Stomach (tissue), 9 donors: Measurements from ENCODE around the gene EBF3. TPM values are rescaled to one million over a fixed set of nuclear protein-coding genes. Genes with fewer than 3 reads are reported as not detected.

Experiments
- DNase-seq, 2 donors: peaks; one replicate each; pipeline versions ENCODE4 v3.0.0 to v3.0.0-alpha.2; 2013 to 2019
- H3K27ac ChIP-seq, 5 donors: fragments of 200-600 bp in 4 of 5; sonication (generic) in 4 of 5; one replicate each; pipeline ENCODE4 v1.5.1; 2013 to 2019; ENCODE audit warnings: mild to moderate bottlenecking in 1 of 5, moderate library complexity in 1 of 5
- H3K27me3 ChIP-seq, 3 donors: fragments of 200-600 bp; sonication (generic); one replicate each; pipeline ENCODE4 v1.5.1; 2017 to 2019; ENCODE audit warnings: mixed run types in 1 of 3
- H3K36me3 ChIP-seq, 4 donors: fragments of 200-600 bp; sonication (generic); 1 replicate in 3 of 4; 2 replicates in 1 of 4; pipeline ENCODE4 v1.5.1; 2016 to 2019
- H3K4me1 ChIP-seq, 4 donors: fragments of 200-600 bp; sonication (generic); one replicate each; pipeline ENCODE4 v1.5.1; 2016 to 2019
- H3K4me3 ChIP-seq, 4 donors: fragments of 200-600 bp; sonication (generic) in 3 of 4; one replicate each; pipeline ENCODE4 v1.5.1; 2016 to 2019; ENCODE audit warnings: mild to moderate bottlenecking in 1 of 4
- H3K9me3 ChIP-seq, 4 donors: fragments of 200-600 bp; sonication (generic); one replicate each; pipeline ENCODE4 v1.5.1; 2016 to 2019
- EP300 ChIP-seq: sonication (generic); formaldehyde crosslinking; IDR thresholded peaks from one replicate; pipeline ENCODE4 v1.6.1; 2017; ENCODE audit warnings: antibody characterized with exemption
- POLR2A ChIP-seq, 4 donors: fragments of 450-650 bp; IDR thresholded peaks; one replicate each; pipeline ENCODE4 v1.6.1; 2016; ENCODE audit warnings: antibody characterized with exemption in 4 of 4, control low read depth in 2 of 4, mild to moderate bottlenecking in 1 of 4, moderate library complexity in 1 of 4
- POLR2AphosphoS5 ChIP-seq, 3 donors: sonication (generic); formaldehyde crosslinking; IDR thresholded peaks; one replicate each; pipeline ENCODE4 v1.6.1; 2016; ENCODE audit warnings: antibody characterized with exemption in 3 of 3
- WGBS, 5 donors: extraction: QIAGEN DNeasy Blood & Tissue Kit in 3 of 5; methylation state at CpG; one replicate each; pipeline versions ENCODE4 v1.1.5 to v1.1.7; 2013 to 2018; 5-methylcytosine and 5-hydroxymethylcytosine counted together
- intact Hi-C: fragments of 100-400 bp; cut with DNase I; formaldehyde crosslinking; loops from one replicate; pipeline ENCODE4 v1.15.1; 2023; ENCODE audit warnings: low total_unique reads
- polyA plus RNA-seq, 3 donors: library from polyadenylated mRNA; stranded (reverse); fragments of 200-250 nt; gene quantifications; one replicate each; pipeline ENCODE4 v1.2.3, GENCODE V29; 2013
- total RNA-seq, 5 donors: library from RNA; depleted of rRNA; stranded (reverse); fragments of >200 nt; gene quantifications; one replicate each; pipeline versions ENCODE4 v1.1.0 to v1.2.3, GENCODE V29; 2014 to 2016
- TF ChIP-seq, protein P1 (sequence below), 7 experiments: fragments of 450-650 bp in 4 of 7; fragments of 200-600 bp in 3 of 7; sonication (generic) in 3 of 7; IDR thresholded peaks; one replicate each; pipeline ENCODE4 v1.5.1; 2016 to 2019; ENCODE audit warnings: antibody characterized with exemption in 7 of 7, control low read depth in 2 of 7, mild to moderate bottlenecking in 1 of 7
- donor health status: healthy with polysubstance abuse.
- donor health status: Bipolar disorder and iron deficiency.
- donor health status: healthy.

EBF3 gene
- total and polyA plus RNA-seq, 8 donors, result 0.19 to 7.3 (median 0.58) TPM; not detected in 3

DNA sequence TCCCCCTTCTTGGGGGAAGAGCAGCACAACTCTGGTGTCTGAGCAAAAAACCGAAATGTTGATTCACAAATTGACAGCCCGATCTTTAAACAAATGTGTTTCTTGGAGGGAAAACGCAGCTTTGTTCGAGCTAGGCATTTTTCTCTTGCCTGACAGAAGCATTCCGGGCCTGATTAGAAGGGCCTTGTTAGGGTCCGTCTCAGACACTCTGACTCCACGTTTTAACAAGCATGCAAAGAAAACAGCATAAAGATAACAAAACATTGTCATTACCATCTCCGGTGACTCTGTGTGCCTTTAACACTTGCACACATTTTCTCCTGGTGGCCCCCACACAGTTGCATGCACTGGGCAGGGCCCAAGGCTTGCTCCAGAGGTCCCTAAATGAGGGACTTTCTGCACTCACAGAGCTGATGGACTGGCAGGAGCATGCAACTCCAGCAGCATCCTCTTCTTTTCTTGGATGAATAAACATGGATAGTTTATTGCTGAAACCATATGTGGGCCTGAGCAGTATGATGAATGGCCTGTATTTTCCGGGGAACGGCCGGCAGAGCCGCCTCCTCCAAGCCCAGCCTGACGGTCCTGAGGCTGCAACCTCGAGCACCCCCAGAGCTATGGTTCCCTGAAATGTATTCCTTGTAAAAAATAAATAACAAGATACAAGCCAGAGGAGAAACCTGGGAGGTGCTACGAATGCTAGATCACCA lies 50.9 kb downstream of the EBF3 start:
- WGBS, 5 donors, result 50 to 58% (median 55%) methylated on average over 15 of the region's 15 CpGs
- Histone ChIP-seq H3K27ac (no peak overlapping the region), H3K4me3 (no peak overlapping the region), H3K27me3 (peaks cover 0 to 14% (median 0%) of the 10 kb centered on the region in 3 donors), H3K4me1 (no peaks in the 10 kb centered on the region), H3K36me3 (no peaks in the 10 kb centered on the region), H3K9me3 (no peaks in the 10 kb centered on the region)
- TF ChIP-seq, protein P1, sequence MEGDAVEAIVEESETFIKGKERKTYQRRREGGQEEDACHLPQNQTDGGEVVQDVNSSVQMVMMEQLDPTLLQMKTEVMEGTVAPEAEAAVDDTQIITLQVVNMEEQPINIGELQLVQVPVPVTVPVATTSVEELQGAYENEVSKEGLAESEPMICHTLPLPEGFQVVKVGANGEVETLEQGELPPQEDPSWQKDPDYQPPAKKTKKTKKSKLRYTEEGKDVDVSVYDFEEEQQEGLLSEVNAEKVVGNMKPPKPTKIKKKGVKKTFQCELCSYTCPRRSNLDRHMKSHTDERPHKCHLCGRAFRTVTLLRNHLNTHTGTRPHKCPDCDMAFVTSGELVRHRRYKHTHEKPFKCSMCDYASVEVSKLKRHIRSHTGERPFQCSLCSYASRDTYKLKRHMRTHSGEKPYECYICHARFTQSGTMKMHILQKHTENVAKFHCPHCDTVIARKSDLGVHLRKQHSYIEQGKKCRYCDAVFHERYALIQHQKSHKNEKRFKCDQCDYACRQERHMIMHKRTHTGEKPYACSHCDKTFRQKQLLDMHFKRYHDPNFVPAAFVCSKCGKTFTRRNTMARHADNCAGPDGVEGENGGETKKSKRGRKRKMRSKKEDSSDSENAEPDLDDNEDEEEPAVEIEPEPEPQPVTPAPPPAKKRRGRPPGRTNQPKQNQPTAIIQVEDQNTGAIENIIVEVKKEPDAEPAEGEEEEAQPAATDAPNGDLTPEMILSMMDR (IDR thresholded peaks at IDR 0.05), result no peak
- no peak for TF ChIP-seq POLR2AphosphoS5 (IDR thresholded peaks at IDR 0.05)
- no peak for TF ChIP-seq POLR2A (IDR thresholded peaks at IDR 0.05)
- TF ChIP-seq EP300, result no peak
- DNase-seq, result peak in 1 of 2 donors; percentile 25
- intact Hi-C loops, result no loop called here

DNA sequence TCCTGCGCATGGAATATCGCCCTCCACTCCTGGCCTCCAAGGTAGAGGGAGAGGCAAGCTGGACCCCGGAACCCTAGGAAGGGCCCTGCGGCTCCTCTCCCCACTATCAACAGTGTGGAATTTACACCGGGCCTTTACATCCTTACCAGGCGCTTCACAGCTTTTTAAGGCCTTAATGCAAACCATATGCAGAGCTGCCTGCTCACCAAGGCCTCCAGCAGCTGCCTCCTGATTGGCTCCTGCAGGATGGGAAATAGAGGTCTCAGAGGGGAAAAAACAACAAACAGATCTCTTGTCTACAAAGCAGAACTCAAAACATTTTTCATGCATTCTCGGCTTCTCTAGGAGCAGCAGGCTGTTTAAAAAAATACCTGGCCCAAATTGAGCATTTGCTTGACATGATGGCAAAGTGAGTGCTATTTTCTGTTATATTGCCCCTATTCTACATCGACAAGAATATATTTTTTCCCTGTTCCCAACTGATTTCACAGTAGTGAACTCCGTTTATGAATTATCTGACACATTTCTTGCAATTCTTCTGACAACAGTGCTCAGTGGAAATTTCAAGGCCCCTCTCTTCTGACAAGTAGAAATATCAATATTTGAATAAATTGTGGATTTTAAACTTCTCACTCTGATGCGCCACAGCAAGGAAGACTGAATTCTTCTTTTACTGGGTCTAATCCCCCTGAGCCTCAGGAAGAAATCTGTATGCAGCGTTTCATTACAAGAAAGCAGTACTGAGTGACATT lies 51.7 kb downstream of the EBF3 start:
- intact Hi-C loops, result no loop called here
- H3K4me3 ChIP-seq, result no peak overlapping the region
- peak in 1 of 2 donors; percentile 25 for DNase-seq
- H3K4me1 ChIP-seq, result no peaks in the 10 kb centered on the region
- TF ChIP-seq, protein P1 (IDR thresholded peaks at IDR 0.05), result no peak
- TF ChIP-seq EP300 (no peak), POLR2AphosphoS5 (IDR thresholded peaks at IDR 0.05) (no peak), POLR2A (IDR thresholded peaks at IDR 0.05) (no peak)
- H3K27me3 ChIP-seq, result peaks cover 0 to 14% (median 0%) of the 10 kb centered on the region in 3 donors
- no peaks in the 10 kb centered on the region for H3K9me3 ChIP-seq
- no peak overlapping the region for H3K27ac ChIP-seq
- H3K36me3 ChIP-seq, result no peaks in the 10 kb centered on the region
- 77 to 81% (median 79%) methylated on average over 11 of the region's 11 CpGs for WGBS, 5 donors

DNA sequence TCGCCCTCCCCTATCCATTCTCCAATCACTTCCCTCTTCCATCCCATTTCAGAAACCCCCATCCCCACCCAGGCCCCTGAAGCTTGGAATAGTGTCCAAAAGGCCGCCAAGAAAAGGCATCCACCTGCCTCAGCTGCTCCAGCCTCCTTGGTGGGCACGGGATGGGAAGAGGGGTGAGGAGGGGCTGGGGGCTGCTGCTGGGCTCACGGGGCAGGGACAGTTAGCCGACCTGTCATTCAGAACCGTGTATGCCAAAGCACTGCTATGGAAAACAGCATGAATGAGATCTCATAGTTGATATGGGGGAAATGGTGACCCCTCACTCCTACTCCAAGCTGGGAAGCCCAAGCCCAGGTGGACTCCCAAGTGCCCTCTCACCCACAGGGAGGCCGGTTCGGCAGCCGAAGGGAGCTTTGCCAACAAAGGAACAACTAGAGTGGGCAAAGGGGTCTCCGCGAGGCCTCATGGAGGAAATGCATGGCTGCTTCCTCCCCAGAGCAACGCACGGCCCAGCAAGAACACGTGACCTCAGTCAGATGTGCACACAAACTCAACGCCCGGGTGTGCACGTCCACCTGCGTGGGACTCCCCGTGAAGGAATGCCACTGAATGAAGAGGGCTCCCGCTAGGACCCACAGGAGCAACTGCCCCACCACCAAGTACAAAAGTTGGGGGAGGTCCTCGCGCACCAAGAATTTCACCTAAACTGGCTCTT lies 52.5 kb downstream of the EBF3 start:
- Histone ChIP-seq H3K9me3 (no peaks in the 10 kb centered on the region), H3K36me3 (no peaks in the 10 kb centered on the region), H3K4me1 (no peaks in the 10 kb centered on the region), H3K27me3 (peaks cover 0 to 14% (median 0%) of the 10 kb centered on the region in 3 donors), H3K27ac (no peak overlapping the region), H3K4me3 (no peak overlapping the region)
- WGBS, 5 donors, result 80 to 88% (median 82%) methylated on average over 20 to 22 of the region's 22 CpGs
- TF ChIP-seq, protein P1 (IDR thresholded peaks at IDR 0.05), result no peak
- TF ChIP-seq POLR2A (IDR thresholded peaks at IDR 0.05), result no peak
- no peak for TF ChIP-seq EP300
- no peak for TF ChIP-seq POLR2AphosphoS5 (IDR thresholded peaks at IDR 0.05)
- intact Hi-C loops, result no loop called here
- no peak for DNase-seq

DNA sequence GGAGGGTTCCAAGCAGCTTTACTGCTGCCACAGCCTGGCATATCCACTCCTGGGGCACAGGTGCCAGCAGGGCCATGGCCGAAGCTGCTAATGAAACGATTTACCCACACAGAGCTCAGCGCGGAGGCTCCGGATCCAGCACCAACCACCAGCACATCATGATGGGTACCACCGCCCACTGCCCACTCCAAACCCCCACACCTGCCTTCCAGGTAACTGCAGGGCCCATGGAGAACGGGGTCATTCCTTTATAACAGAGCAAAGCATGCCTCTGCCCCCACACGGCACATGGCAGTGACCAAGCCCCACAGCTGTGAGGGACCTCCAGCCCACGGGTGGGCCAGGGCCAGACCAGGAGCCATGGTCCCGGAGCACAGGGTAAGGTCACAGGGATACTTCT lies 53.2 kb downstream of the EBF3 start:
- H3K9me3 ChIP-seq, result no peaks in the 10 kb centered on the region
- TF ChIP-seq, protein P1 (IDR thresholded peaks at IDR 0.05), result no peak
- TF ChIP-seq POLR2A (IDR thresholded peaks at IDR 0.05) (no peak), POLR2AphosphoS5 (IDR thresholded peaks at IDR 0.05) (no peak)
- DNase-seq, result no peak
- no peaks in the 10 kb centered on the region for H3K36me3 ChIP-seq
- no peak overlapping the region for H3K4me3 ChIP-seq
- intact Hi-C loops, result no loop called here
- 89 to 94% (median 91%) methylated on average over 10 of the region's 10 CpGs for WGBS, 5 donors
- H3K4me1 ChIP-seq, result no peaks in the 10 kb centered on the region
- no peak overlapping the region for H3K27ac ChIP-seq
- H3K27me3 ChIP-seq, result peaks cover 0 to 14% (median 4%) of the 10 kb centered on the region in 3 donors
